Stomach smooth muscle (tissue), 2 donors: Measurements from ENCODE around the gene CD80.

Source experiments
- H3K27ac ChIP-seq: one replicate; pipeline ENCODE4 v1.7.0; 2013; ENCODE audit warnings: mild to moderate bottlenecking, low read length, inconsistent platforms
- H3K27me3 ChIP-seq, 2 donors: one replicate each; pipeline ENCODE4 v1.7.0; 2013; ENCODE audit warnings: low read length in 2 of 2; ENCODE audit not compliant: insufficient read depth in 2 of 2, control insufficient read depth in 1 of 2
- H3K36me3 ChIP-seq, 2 donors: one replicate each; pipeline ENCODE4 v1.7.0; 2013; ENCODE audit warnings: low read length in 2 of 2; ENCODE audit not compliant: control insufficient read depth in 2 of 2, insufficient read depth in 2 of 2
- H3K4me1 ChIP-seq: one replicate; pipeline ENCODE4 v1.7.0; 2013; ENCODE audit warnings: low read length; ENCODE audit not compliant: control insufficient read depth, insufficient read depth
- H3K4me3 ChIP-seq, 2 donors: one replicate each; pipeline ENCODE4 v1.7.0; 2013; ENCODE audit warnings: low read length in 2 of 2
- H3K9ac ChIP-seq, 2 donors: one replicate each; pipeline ENCODE4 v1.7.0; 2013; ENCODE audit warnings: low read length in 2 of 2, mild to moderate bottlenecking in 1 of 2
- H3K9me3 ChIP-seq, 2 donors: one replicate each; pipeline ENCODE4 v1.7.0; 2013; ENCODE audit warnings: low read length in 2 of 2; ENCODE audit not compliant: control insufficient read depth in 2 of 2
- donor health status: healthy.
- donor health status: Pancreatic carcinoma.

The CD80 gene

DNA sequence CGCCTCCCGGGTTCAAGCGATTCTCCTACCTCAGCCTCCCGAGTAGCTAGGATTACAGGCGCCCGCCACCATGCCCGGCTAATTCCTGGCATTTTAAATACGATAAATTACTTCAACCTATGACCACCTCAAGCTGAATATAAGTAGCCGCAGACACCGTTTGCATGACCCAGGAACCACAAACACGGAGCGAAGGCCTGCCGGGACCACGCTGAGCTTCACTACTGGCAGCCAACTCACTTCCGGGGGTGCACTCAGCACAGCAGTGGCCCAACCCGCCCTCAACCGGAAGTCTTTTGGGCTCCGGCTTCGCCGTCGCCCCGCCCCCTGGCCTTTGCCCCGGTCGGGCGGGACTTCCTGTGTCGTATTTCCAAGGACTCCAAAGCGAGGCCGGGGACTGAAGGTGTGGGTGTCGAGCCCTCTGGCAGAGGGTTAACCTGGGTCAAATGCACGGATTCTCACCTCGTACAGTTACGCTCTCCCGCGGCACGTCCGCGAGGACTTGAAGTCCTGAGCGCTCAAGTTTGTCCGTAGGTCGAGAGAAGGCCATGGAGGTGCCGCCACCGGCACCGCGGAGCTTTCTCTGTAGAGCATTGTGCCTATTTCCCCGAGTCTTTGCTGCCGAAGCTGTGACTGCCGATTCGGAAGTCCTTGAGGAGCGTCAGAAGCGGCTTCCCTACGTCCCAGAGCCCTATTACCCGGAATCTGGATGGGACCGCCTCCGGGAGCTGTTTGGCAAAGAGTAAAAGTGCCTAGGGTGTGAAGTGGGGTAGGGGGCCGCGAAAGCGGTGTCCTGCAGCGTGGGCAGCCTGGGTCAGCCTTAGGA, 61.0 kb downstream of the CD80 start, which contains the start of gene TIMMDC1:
Gene TIMMDC1 (plus strand): TSS at position 362 of the 826 bp plus-strand sequence. CDS start 187 bp downstream, at position 549.
- H3K27me3 ChIP-seq = no peaks in the 10 kb centered on the region
- no peaks in the 10 kb centered on the region for H3K9me3 ChIP-seq
- peak within 1 kb of the TSS; percentile 99 to 100 for H3K4me3 ChIP-seq
- peaks cover 6% of the 10 kb centered on the region for H3K4me1 ChIP-seq
- peak within 1 kb of the TSS; percentile 97 for H3K27ac ChIP-seq
- peaks cover 0 to 2% of the 10 kb centered on the region in 2 donors for H3K36me3 ChIP-seq
- peak within 1 kb of the TSS; percentile 100 for H3K9ac ChIP-seq

- Histone ChIP-seq H3K4me3 (peak overlapping the region; percentile 99 to 100), H3K9ac (peak overlapping the region; percentile 48 to 100), H3K27me3 (no peaks in the 10 kb centered on the region), H3K4me1 (peaks cover 6% of the 10 kb centered on the region), H3K36me3 (no peaks in the 10 kb centered on the region), H3K27ac (peak overlapping the region; percentile 97), H3K9me3 (no peaks in the 10 kb centered on the region)
These were observed 61.6 kb downstream of the CD80 start for GRCh38 chr3:119497820-119498185.

GRCh38 chr3:119494597-119494996, 64.8 kb downstream of the CD80 start:
- Histone ChIP-seq H3K27me3 (no peaks in the 10 kb centered on the region), H3K27ac (no peak overlapping the region), H3K9ac (no peak overlapping the region), H3K36me3 (peaks cover 4 to 7% of the 10 kb centered on the region in 2 donors), H3K4me1 (peaks cover 2% of the 10 kb centered on the region), H3K9me3 (no peaks in the 10 kb centered on the region), H3K4me3 (no peak overlapping the region)

DNA sequence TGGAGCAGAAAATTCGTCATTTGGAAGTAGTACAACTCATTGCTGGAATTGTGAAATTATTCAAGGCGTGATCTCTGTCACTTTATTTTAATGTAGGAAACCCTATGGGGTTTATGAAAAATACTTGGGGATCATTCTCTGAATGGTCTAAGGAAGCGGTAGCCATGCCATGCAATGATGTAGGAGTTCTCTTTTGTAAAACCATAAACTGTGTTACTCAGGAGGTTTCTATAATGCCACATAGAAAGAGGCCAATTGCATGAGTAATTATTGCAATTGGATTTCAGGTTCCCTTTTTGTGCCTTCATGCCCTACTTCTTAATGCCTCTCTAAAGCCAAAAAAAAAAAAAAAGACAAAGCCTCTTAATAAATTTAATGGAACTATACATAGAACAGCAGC, 66.6 kb downstream of the CD80 start:
- H3K9me3 ChIP-seq = no peaks in the 10 kb centered on the region

DNA sequence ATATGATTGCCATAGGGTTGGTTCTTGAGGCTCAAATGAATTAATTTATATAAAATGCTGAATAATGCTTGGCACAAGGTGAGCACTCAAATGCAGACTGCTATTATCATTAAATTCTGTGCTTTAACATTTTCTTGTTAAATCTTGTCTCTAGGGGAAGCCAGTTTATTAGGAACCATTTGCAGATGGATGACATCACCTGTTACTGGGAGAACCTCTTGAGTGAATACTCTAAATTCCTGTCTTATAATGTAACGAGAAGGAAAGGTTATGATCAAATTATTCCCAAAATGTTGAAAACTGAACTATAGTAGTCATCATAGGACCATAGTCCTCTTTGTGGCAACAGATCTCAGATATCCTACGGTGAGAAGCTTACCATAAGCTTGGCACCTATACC, 67.3 kb downstream of the CD80 start:
- no peak overlapping the region for H3K4me3 ChIP-seq
- H3K9me3 ChIP-seq = no peaks in the 10 kb centered on the region
- H3K27me3 ChIP-seq = no peaks in the 10 kb centered on the region
- H3K27ac ChIP-seq = no peak overlapping the region
- H3K4me1 ChIP-seq = no peaks in the 10 kb centered on the region
- H3K9ac ChIP-seq = no peak overlapping the region
- H3K36me3 ChIP-seq = peaks cover 14% of the 10 kb centered on the region in 2 donors

More for the DNA sequence above, 66.6 kb downstream of the CD80 start:
- Histone ChIP-seq H3K27ac (no peak overlapping the region), H3K36me3 (peaks cover 12% of the 10 kb centered on the region in 2 donors), H3K9ac (no peak overlapping the region), H3K4me1 (no peaks in the 10 kb centered on the region), H3K27me3 (no peaks in the 10 kb centered on the region), H3K4me3 (no peak overlapping the region)

DNA sequence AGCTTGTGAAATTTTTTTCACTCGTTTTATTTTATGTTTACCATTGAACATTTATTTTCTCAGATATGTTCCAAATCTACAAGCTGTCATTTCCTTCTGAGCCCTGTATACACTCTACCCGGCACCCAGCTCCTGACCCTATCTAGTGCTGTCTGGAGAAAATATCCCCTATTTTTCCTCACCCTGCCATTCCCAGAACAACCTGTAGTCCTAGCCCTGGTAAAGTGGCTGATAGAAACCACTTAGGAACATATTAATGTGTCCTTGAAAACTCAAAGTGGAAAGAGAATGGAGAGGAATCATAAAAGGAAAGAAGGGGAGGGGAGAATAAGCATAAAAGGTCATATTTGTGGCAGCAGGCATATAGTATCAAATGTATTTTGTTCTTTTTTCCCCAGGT, 69.3 kb downstream of the CD80 start:
- Histone ChIP-seq H3K4me1 (no peaks in the 10 kb centered on the region), H3K27ac (no peak overlapping the region), H3K9me3 (no peaks in the 10 kb centered on the region), H3K4me3 (no peak overlapping the region), H3K27me3 (no peaks in the 10 kb centered on the region), H3K9ac (no peak overlapping the region), H3K36me3 (peaks cover 29% of the 10 kb centered on the region in 2 donors)

DNA sequence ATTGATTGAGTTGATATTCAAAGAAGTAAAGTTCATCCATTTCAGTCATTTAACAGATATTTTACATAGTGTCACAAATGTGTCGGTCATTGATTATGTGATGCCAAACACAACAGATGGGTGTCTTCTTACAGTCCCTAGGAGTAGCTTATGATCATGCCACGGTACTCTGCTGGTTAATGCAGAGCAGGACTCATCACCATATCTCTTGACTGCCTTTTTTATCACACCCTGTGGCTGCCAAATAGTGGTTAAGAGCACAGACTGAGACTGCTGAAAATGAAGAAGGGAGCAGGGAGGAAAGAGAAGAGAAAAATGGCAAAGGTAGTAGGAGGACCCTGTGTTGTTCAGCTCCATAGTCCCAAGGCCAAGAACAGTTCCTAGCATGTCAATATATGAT, 73.9 kb downstream of the CD80 start:
- Histone ChIP-seq H3K36me3 (peaks cover 32% of the 10 kb centered on the region in 2 donors), H3K4me3 (no peak overlapping the region), H3K9ac (no peak overlapping the region), H3K4me1 (no peaks in the 10 kb centered on the region), H3K9me3 (no peaks in the 10 kb centered on the region), H3K27me3 (no peaks in the 10 kb centered on the region), H3K27ac (no peak overlapping the region)

- H3K36me3 ChIP-seq = peaks cover 22 to 29% of the 10 kb centered on the region in 2 donors
- no peaks in the 10 kb centered on the region for H3K4me1 ChIP-seq
- H3K27me3 ChIP-seq = no peaks in the 10 kb centered on the region
- no peaks in the 10 kb centered on the region for H3K9me3 ChIP-seq
- H3K4me3 ChIP-seq = no peak overlapping the region
- H3K9ac ChIP-seq = no peak overlapping the region
- H3K27ac ChIP-seq = no peak overlapping the region
These were observed 76.3 kb downstream of the CD80 start for GRCh38 chr3:119483101-119483500.

DNA sequence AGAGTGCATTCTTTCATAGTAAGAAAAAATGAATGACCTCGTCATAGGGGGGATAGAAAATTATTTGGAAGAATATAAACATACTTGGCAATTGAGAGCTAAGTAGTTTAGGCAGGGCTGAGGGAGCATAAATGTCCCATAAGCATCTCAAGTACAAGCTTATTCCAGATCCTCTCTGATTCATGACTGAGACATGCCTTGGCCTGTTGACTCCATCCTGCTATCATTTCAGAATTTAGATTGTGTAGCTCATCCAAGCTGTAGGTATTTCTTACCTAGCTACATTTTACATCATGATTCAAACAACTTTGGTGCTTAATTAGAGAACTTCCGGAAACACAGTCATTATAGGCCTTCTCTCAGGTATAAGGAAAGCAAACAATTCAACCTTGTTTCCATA, 78.3 kb downstream of the CD80 start:
- Histone ChIP-seq H3K27me3 (no peaks in the 10 kb centered on the region), H3K4me1 (no peaks in the 10 kb centered on the region), H3K9me3 (no peaks in the 10 kb centered on the region), H3K4me3 (no peak overlapping the region), H3K9ac (no peak overlapping the region), H3K36me3 (peaks cover 13 to 28% of the 10 kb centered on the region in 2 donors), H3K27ac (no peak overlapping the region)
